Stimulated activated CD8-positive, alpha-beta memory T cell treated with anti-CD3 and anti-CD28 coated beads, Interleukin-7, amount 100 ng/mL, for 24 hours (primary cell): Measurements from ENCODE around the gene TMEM134.
A peak's percentile ranks its signal among the peaks of the same experiment; 100 is the strongest.
"Not testable (repeated sequence)": the region's sequence is repeated elsewhere in the genome, so short reads cannot be mapped to it uniquely, and the experiment has no call there.

ENCODE experiments used
- DNase-seq: peaks from one replicate; pipeline ENCODE4 v3.0.0-alpha.2; 2020; ENCODE audit warnings: low read depth

TMEM134 gene

GRCh38 chr11:67485873-67486361, 16.9 kb upstream of the TMEM134 start:
- DNase-seq = not testable (repeated sequence)

- DNase-seq = no peak
Observed at GRCh38 chr11:67484847-67485311, 15.8 kb upstream of the TMEM134 start.

GRCh38 chr11:67483831-67484665, 15.0 kb upstream of the TMEM134 start:
- DNase-seq = no peak

GRCh38 chr11:67482827-67483798, 14.1 kb upstream of the TMEM134 start, which contains the start of gene AIP:
AIP (plus strand) TSS chr11:67483026; CDS start chr11:67483159, 133 bp downstream.
- DNase-seq = peak; percentile 93

- no peak for DNase-seq
Observed at GRCh38 chr11:67482275-67482826, 13.3 kb upstream of the TMEM134 start.

GRCh38 chr11:67477344-67478050, 8.4 kb upstream of the TMEM134 start:
- not testable (repeated sequence) for DNase-seq

- DNase-seq = not testable (repeated sequence)
Observed at GRCh38 chr11:67476692-67477091, 7.6 kb upstream of the TMEM134 start.

- DNase-seq = no peak
Observed at GRCh38 chr11:67472882-67473281, 3.8 kb upstream of the TMEM134 start.

GRCh38 chr11:67470337-67471002, 1.4 kb upstream of the TMEM134 start:
- no peak for DNase-seq

GRCh38 chr11:67469508-67469811, 409 bp upstream of the TMEM134 start:
- DNase-seq = no peak

GRCh38 chr11:67468456-67468758, 644 bp downstream of the TMEM134 start:
- DNase-seq = no peak

GRCh38 chr11:67468056-67468455, 995 bp downstream of the TMEM134 start:
- DNase-seq = no peak

- no peak for DNase-seq
Observed at GRCh38 chr11:67466962-67467771, 1.9 kb downstream of the TMEM134 start.

- DNase-seq = no peak
Observed at GRCh38 chr11:67466367-67466766, 2.7 kb downstream of the TMEM134 start.

GRCh38 chr11:67465530-67465929, 3.5 kb downstream of the TMEM134 start:
- not testable (repeated sequence) for DNase-seq

- DNase-seq = no peak
Observed at GRCh38 chr11:67465189-67465510, 3.9 kb downstream of the TMEM134 start.

GRCh38 chr11:67464411-67465188, 4.5 kb downstream of the TMEM134 start:
- DNase-seq = peak; percentile 78

- no peak for DNase-seq
Observed at GRCh38 chr11:67463680-67464410, 5.2 kb downstream of the TMEM134 start.

- DNase-seq = no peak
Observed at GRCh38 chr11:67463186-67463585, 5.9 kb downstream of the TMEM134 start.
